ENCODE measurements around the gene PDE4B.
"Not testable (repeated sequence)": the region's sequence is repeated elsewhere in the genome, so short reads cannot be mapped to it uniquely, and the experiment has no call there.

The PDE4B gene

DNA sequence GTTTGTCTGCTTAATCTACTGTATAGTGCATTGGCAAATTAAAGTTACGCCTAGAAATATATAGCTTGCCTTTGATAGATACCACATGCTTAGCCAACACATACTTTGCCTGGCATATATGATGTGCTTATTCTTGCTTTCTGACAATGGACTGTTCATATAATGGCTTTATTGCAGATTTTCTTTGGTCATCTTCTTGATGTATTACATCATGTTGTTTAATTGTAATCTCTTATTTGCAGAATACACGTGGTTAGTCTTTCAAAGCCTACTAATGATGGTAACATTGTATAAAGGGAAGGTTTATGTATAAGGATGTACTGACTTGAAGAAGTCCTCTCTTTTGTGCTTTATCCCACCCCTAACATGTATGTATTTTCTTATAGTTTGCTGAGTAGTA, 201.5 kb downstream of the PDE4B start:
- no peak for DNase-seq (ENCODE audit: low spot score)

DNA sequence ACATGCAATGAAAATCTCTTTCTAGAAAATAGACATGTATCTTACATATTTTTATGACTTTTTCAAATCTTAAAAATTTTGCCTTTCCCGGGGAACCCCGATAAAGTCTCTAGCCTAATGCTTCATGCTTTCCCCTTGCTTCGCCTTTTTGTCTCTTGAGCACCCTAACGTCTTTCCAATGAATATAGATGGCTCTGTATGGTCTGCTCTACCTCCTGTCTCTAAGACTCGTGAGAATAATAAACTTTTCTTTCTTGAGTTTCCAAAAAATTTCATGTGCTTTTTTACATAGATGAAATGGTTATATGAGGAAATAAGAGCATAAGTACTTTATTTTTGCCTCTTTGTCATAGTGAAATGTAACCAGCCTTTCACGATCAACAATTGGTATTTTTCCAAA, 202.6 kb downstream of the PDE4B start:
- no peak for DNase-seq (ENCODE audit: low spot score)

DNA sequence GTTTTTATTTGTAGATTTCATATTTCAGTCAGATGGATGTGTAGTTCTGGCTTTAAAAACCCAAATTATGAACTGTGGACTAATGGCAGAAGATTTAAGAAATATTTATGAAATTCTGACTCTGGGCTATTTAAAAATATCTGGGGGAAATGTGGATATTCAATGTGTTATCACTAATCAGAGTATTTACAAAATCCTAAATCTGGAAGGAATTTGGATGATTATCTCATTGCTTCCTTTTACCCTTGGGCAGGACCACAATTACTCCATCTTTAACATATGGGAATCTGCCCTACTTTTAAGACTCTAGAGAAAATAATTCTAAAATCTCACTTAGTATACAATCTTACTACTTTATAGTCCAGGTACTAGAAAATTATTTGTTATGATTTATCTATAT, 203.2 kb downstream of the PDE4B start:
- DNase-seq (ENCODE audit: low spot score): no peak

DNA sequence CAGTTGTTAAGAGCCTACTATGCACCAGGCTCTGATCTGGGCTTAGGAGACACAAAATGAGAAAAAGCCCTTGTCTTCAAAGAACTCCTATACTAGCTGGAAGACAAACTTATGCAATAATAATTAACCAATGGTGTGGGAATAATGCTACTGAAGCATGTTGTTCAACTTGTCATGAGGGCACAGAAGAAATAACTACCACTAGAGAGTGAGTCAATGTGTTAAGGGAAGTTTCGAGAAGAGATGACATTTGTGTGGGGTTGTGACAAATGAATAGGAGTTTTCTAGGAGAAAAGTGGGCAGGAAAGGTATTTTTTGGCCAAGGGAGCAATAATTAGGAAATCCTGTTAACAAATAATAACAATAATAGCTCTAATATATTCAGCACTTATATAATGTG, 205.0 kb downstream of the PDE4B start:
- no peak for DNase-seq (ENCODE audit: low spot score)

DNA sequence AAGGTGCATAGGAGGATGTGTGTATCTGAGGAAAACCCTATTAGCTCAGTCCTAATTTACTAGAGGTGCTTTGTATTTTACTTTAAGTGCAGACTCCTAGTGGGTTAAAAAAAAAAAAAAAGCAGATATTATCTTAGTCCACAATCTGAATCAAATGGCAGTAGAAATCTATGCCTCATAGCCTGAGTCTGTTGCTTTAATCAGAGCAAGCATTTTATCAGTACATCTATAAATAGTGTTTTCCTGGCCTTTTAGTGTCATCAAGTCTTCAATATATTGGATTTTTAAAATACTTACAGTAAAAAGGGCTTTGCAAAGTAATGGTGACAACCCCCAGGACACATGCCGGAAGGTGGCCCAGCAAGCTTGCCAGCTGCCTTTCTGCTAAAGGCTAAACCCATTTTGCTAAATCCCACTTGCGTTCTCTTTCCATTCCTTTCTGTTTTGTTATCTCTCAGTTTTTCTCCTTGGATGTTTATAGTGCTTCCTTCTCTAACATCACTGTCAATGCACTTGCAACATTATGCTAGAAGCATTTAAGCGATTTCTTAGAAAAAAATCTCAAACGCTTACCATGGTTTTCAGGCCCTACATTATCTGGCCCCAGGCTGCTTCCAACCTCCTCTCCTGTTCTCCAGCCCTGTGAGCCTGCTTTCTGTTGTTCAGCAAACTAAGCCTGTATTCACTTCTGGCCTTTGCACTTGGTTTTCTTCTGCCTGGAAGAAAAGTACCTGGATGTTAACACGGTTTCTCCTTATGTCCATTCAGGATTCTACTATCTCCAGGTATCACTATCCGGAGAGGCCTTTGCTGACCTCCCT, 206.3 kb downstream of the PDE4B start:
- DNase-seq (ENCODE audit: low spot score): no peak

DNA sequence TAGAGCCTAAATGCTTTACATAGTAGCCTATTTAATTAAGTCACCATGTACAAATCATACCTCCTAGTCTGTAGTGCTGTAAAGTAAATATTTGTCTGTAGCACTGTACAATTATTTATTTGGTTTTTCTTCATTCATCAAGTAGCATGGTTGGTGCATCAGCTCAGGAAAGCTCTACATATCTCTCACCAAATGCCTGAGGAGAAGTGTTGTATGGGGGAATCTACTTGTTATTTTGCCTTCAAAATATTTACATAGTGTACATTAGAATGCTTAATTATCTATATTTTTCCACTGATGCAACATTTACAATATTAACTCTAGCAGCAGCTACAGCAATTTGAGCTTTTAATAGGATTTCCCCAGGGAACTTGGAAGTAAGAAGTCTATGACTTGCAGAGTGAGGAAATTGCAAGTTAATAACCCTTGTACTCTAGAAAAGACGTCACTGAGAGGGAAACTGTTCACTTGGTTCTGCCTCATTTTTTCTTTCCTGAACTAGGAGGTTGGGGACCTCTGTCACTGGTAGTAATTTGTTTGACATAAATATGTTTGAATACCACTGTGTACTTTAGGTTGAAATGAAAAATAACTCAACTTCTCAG, 207.4 kb downstream of the PDE4B start:
- no peak for DNase-seq (ENCODE audit: low spot score)

DNA sequence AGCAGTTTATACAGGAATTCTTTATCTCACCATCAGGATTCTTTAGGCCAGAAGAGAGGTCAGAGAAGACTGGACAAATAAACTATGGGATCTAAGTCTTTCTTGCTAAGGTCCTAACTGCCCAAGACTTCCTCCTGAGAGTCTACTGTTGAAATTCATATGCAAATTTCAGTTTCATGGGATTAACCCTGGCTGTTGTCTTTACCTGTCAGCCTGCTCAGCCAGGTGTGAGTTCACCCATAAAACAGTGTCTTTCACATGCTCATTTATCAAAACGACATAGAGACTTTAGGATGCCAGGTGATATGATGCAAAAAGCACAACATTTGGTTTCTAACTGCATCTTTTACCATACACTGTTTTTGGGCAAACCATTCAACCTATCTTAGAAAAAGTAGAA, 211.0 kb downstream of the PDE4B start:
- no peak for DNase-seq (ENCODE audit: low spot score)

DNA sequence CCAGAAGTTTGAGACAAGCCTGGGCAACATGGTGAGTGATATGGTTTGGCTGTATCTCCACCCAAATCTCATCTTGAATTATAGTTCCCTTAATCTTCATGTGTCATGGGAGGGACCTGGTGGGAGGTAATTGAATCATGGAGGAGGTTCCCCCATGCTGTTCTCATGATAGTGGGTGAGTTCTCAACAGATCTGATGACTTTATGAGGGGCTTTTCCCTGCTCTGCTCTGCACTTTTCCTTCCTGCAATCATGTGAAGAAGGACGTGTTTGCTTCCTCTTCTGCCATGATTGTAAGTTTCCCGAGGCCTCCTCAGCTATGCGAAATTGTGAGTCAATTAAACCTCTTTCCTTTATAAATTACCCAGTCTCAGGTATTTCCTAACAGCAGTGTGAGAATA, 213.8 kb downstream of the PDE4B start:
- not testable (repeated sequence) for DNase-seq (ENCODE audit: low spot score)

DNA sequence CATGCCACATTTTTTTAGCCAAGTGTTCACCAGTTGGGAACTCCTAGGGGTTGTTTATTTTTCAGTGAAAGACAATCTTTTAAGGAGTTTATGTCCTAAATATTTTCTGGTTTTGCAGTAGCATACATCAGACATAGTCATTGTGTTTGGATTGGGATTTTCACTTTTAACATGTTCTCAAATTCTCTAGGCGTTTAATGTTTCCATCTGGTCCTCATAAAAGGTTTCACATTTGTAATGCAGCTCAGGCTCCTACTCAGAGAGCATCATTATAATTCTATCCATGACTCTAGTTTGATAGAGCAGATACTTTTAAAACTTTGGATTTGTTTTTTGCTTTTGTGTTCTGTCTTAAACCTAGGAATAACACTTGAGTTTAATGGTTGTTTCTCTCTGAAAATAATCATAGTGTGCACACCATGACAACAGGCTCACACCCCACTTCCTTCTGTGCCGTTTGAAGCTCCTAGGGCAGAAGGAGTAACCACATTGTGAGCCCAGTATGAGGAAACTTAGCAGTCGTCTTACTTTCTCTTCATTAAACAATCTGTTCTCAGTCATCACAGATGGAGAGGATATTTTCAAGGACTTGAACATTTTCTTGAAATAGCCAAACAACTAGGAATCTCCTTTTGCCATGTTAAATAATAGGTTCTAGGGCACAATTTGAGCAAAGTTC, 219.6 kb downstream of the PDE4B start:
- no peak for DNase-seq (ENCODE audit: low spot score)

DNA sequence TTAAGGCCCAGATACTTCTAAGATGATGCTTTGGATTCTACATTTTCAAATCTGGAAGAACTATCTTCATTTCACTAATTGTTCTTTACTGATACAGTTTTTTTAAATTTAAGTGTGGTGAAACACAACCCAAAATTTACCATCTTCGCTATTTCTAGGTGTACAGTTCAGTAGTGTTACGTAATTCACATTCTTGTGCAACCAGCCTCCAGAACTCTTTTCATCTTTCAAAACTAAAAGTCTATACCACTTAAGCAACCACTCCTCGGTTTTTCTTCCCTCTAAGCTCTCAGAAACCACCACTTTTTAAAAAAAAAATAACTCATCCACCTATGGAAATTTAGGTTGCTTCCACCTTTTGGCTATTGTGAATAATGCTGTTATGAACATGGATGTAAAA, 220.7 kb downstream of the PDE4B start:
- no peak for DNase-seq (ENCODE audit: low spot score)

DNA sequence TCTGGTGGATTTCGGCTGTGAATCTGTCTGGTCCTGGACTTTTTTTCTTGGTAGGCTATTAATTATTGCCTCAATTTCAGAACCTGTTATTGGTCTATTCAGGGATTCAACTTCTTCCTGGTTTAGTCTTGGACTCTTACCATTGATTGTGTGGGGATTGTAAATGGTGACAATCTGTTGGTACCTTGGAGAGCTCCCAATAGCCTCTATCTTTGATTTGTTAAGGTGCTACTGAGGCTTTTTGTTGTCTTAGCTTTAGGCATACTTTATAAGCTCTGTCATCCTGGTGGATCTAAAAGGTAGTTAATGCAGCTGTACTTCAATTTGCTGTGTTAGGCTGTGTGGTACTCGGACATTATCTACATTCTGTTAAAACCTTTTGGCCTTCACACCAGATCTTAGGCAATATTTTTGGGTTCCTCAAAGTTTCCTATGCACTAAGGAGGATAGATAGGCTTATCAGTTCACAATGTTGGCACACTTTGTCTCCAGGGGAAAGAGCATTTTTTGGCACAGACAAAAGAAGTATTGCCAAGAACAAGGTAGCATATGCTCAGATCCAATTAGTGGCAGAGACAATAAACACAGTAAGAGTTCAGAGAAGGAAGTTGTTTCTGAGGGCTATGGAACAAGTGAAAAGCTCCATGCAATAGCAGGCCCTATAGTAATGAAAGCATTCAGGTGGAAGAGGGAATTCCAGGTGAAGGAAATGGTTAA, 230.4 kb downstream of the PDE4B start:
- DNase-seq (ENCODE audit: low spot score): no peak

DNA sequence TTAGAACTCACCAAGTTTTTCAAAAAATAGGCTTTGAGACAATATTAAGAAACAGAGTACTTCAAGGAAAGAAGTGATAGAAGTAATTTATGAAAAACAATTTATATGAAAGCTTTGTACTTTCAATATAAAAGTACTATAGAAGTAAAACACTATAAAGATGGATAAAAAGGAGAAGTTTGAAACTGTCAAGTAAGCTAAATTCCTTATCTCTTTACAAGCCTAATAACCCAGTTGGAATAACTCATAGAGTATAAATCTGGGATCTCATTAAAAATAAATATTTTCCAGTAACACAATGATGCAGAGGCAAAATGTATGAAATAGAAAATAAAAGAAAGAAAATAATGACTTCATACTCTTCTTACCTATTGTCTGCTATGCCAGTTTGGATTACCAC, 232.5 kb downstream of the PDE4B start:
- no peak for DNase-seq (ENCODE audit: low spot score)

DNA sequence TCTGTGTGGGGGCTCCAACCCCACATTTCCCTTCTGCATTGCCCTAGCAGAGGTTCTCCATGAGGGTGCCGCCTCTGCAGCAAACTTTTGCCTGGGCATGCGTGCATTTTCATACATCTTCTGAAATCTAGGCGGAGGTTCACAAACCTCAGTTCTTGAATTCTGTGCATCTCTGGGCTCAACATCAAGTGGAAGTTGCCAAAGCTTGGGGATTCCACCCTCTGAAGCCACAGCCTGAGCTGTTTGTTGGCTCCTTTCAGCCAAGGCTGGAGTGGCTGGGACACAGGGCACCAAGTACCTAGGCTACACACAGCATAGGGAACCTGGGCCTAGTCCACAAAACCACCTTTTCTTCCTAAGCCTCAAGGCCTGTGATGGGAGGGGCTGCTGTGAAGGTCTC, 235.3 kb downstream of the PDE4B start:
- no peak for DNase-seq (ENCODE audit: low spot score)

DNA sequence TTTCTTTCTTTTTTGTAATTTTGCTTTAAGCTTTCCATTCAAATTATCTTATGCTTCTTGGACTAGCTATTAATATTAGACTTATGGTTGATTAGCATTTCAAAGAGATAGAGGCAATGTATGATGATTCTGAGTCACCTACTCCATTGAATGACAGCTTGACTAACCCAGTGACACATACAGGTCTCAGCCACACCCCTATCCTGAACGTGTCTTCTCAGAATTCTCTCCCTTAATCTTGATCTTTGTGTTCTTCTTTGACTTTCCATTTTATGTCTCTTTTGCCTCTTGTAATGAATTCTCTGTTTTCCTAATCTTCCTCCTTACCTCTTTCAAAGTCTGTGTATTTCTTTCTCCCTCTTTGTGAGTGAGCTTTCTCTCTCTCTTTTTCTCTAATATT, 241.1 kb downstream of the PDE4B start:
- no peak for DNase-seq (ENCODE audit: low spot score)

DNA sequence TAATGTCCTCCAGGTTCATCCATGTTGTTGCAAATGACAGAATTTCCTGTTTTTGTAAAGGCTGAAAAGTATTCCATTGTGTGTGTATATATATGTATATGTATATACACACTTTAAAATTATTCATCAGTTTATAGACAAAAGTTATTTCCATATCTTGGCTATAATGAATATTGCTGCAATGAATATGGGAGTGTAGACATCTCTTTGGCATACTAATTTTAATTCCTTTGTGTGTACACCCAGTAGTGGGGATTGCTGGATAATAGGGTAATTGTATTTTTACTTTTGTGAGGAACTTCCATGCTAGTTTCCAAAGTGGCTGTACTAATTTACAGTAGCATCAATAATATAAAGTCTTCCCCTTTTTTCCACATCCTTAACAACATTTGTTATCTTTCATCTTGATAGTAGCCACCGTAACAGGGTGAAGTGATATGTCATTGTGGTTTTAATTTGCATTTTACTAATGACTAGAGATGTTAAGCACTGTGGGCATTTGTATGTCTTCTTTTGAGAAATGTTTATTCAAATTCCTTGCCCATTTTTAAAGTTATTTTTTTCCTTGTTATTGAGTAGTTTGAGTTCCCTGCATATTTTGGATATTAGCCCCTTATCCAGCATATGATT, 243.0 kb downstream of the PDE4B start:
- no peak for DNase-seq (ENCODE audit: low spot score)

DNA sequence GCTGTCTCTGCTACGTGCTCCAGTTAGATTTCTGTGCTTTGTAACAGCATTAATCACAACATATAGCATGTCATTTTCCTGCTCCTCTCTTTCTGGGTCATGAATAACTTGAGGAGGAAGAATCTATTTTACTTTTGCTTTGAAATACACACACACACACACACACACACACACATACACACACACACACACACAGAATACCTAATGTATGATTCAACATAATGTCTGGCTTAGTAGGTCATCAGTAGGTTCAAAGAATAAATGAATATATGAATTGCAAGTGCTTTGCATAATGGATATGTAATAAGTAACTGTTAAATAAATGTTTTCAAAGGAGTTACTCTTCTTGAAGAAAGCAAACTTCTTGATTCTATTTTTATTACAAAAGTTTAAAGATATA, 249.0 kb downstream of the PDE4B start:
- no peak for DNase-seq (ENCODE audit: low spot score)

DNA sequence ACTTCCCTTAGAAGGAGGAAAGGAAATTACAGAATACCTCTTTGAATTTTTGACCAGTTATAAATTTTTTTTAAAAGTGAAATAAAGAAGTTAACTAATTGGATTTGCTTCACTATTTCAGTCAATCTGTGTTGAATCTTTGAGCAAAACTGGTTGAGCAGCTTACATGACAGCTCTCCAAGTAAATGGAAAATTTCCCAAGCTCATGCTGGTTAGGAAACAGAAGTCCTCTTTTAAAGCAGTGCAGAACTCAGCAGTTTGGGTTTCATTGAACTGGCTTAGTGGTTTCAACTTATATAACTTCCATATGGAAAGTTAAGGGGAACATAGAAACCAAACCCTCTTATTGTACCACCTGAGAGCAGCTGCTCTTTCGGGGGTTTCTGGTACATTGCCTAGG, 250.5 kb downstream of the PDE4B start:
- no peak for DNase-seq (ENCODE audit: low spot score)

DNA sequence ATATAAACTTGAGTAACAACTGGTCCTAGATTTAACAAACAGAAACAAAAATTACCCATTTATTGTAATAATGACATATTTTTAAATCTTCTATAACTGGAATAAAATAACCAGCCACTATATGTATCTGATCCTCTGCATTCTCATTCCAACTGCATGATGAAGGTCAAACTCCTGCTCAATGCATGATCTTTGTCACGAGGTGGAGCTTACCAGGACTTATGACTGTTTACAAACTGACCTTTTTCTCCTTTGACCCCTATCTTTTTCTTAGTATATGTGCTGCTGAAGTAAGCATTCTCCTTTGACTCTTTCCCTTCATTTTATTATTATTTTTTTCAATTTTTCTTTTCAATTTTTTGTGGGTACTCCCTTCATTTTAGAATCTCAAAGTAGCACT, 252.2 kb downstream of the PDE4B start:
- no peak for DNase-seq (ENCODE audit: low spot score)

DNA sequence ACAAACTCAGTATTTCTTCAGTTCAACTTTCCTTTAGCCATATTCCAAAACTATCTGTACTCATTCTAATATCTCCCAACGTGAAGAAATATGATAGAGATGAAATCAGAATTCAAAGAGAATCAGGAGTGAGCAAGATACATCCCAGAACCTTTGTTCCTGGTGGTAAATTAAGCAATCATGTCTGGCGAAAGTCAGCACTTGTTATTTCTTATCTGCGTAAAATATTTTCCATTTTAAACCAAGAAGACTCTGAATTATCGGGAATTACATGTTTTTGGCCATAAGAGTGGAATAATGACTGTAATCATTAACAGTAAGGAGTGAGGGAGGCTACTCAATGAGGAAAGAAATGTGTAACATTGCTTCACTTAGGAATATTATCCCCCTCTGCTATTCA, 253.7 kb downstream of the PDE4B start:
- DNase-seq (ENCODE audit: low spot score): no peak

DNA sequence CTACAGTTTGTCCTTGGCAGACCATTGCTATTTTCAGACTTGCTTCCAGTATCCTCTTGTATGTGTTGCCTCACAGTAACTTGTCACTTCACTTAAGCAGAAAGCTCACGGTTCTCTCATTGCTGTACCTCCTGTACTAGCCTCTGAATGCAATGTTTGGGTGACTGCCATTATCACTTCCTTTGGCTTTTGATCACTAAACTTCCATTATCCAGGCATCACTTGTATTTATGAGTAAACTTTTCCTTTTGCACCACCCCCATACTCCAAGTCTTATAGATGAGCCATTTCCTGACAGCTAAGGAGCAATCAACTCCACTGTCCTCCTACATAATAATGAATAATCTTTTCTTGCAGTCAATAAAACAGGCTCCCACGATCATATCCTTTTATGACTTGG, 255.3 kb downstream of the PDE4B start:
- no peak for DNase-seq (ENCODE audit: low spot score)

DNA sequence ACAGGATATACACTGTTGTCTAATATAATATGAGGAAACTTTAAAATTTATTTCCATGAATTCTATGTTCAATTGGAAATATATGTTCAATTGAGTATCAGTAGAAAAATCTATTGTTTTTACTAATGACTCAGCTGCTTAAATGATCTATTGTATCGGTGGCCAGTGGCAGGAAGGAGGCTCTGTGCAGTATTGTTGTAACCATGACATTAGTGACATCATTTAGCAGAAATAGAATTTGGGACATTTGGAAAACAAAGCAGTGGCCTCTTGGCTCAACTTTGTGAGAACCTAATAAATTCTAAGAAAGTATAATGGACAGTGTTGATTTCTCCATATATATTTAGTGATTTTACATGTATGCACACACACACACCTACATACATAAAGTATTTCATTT, 257.4 kb downstream of the PDE4B start:
- DNase-seq (ENCODE audit: low spot score): no peak

DNA sequence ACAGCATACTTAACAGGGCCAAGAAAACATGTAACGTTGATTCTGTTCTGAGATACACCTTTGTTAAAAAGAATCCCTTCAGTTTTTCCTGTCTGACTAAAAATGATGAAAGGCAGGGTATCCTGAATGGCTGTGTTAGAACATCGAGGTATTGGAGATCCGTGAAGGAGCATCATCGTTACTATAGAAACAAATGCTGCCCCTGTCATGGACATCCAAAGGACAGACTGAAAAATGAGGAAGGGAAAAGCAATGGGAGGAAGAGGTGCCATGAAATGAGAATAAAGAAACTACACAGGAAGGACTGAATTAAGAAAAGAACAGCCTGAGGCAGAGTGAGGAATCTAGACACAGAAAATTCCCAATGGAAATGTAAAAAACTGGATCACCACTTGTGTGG, 257.9 kb downstream of the PDE4B start:
- DNase-seq (ENCODE audit: low spot score): no peak
